ENCODE results near the gene TBCD.

TBCD gene

DNA sequence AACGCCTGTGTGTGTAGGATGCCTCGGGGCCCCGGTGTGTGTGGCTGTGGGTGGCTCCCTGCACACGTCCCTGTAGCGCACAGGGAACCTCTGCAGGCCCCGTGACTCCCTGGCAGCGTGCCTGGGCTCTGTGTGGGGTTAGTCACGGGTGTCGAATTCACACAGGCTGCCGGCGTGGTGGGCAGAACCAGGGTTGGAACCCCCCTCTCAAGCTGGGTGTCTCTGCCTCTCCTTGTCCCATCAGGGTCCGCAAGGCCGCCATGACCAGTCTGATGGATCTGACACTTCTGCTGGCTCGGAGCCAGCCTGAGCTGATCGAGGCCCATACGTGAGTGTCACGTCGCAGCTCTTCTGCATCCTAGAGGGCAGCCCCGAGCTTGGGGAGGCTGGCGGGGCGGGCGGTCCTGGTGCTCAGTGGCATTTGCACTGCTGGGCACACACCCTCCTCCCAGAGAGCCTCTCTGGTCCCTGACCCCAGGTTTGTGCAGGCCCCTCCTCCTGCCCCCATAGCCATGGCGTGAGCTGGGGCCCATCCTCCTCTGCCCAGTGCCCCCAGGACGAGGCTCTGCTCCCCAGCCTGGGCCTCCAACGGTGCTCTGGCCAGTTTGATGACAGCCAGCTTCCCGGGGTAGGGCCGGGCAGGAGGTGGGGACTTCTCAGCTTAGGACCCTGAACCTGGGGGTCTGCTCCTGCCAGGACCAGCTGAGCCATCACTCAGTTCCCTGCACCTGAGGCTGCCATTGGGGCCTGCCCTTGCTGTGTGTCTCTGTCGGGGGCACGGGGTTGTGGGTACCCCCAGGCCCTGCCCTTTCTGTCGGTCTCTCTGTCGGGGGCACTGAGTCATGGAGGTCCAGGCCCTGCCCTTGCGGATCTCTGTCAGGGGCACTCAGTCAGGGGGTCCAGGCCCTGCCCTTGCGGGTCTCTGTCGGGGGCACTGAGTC is 176.1 kb downstream of the TBCD start:
- no peak for FAIRE-seq

GRCh38 chr17:82929011-82929622 is 177.3 kb downstream of the TBCD start:
- no peak for FAIRE-seq

GRCh38 chr17:82929676-82930042 is 177.8 kb downstream of the TBCD start:
- no peak for FAIRE-seq

DNA sequence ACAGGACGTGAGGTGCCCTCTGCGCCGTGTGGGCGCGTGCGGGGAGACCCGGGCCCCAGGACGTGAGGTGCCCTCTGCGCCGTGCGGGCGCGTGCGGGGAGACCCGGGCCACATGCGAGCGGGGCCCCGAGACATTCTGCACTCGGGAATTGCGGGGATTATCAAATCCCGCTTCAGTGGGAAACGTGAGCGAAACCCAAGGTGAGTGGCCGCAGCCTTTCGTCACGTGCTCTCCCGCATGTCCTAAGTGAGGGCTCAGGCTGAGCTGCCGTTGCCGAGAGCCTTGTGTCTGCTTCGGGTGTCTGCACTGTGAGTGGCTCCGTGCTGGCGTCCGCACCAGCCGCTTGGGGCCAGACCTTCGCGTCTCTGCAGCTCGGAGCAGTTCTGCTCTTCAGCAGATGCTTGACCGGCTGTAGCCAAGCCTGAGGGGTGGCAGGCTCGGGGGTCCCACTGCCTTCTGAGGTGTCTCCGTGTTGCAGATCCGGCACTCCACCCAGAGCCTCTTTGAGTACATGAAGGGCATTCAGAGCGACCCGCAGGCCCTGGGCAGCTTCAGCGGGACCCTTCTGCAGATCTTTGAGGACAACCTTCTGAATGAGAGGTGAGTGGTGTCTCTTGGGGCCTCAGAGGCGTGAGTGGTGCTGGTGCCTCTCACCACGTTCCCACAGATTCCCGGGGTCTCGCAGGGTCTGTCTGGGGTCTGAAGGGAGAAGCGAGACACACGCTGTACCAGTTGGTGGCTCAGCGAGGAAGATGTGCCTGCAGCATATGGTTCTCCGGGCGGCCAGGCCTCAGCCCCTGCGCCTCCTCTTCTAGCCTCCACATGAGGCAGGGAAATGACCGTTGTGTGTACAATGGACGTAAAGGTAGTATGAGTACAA is 178.4 kb downstream of the TBCD start:
- FAIRE-seq: no peak

DNA sequence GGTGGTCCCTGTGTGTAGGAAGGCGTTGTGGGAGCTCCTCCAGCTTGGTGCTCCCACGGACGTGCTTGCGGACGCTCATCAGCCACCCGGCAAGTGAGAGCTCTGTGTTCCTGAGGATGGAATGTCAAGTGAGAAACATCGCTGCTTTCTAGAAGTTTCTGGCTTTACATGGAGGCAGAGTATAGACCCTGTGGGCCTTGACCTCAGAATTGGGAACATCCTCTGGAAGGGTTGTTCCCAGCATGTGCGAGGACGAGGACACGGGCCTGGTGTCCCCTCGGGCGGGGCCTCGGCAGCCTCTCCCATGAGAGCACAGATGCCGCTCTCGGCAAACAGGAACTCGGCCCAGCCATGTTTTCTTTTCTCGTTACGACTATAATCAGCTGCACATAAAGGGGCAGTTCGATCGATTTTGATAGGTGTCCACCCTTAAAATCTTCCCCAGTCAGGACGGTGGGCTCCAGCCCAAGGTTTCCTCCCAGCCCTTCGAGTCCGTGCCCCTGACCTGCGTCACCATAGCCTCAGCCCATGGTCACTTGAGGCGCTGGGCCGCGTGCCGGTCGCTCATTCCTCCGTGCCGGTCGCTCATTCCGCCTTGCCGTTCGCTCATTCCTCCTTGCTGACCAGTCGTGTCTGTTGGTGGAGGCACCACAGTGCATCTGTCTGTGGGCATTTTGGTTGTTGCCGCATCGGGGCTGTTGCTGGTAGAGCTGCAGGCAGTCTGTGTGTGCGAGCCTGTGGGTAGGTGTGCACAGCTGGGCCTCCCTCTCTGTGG is 179.2 kb downstream of the TBCD start:
- FAIRE-seq: no peak

DNA sequence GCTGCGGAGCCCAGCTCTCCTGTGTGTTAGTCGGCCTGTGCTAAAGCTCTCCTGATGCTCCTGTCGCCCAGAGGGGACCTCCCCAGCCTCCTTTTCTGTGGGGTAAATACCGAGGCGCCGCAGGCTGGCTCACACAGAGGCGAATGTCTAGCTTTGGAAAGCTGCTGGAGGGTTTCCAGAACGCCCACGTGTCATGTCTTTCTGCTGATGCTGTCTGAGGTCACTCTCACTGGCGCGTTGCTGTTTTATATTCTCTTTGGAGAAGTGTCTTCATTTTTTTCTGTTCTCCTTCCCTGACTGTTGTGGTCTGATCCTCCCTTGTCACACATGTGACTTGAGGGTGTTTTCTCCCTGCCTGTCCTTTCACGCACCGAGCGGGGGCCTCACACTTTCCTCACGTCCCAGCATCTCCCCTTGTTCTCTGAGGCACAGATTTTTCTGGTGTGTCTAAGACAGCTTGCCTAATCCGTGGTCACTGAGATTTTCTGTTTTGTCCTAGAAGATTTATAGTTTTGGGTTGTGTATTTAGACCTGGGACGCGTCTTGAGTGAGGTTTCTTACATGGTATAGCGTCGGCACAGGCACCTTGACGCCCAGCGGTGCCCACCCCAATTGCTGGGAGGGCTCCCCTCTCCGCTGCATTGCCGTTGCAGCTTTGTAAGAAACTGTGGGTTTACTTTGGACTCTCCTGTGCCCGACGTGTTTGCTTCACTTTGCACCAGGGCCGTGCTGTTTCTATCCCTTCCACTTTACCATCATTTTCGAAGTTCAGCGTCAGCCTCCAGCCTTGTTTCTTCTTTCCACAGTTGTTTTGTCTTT is 180.0 kb downstream of the TBCD start:
- no peak for FAIRE-seq

DNA sequence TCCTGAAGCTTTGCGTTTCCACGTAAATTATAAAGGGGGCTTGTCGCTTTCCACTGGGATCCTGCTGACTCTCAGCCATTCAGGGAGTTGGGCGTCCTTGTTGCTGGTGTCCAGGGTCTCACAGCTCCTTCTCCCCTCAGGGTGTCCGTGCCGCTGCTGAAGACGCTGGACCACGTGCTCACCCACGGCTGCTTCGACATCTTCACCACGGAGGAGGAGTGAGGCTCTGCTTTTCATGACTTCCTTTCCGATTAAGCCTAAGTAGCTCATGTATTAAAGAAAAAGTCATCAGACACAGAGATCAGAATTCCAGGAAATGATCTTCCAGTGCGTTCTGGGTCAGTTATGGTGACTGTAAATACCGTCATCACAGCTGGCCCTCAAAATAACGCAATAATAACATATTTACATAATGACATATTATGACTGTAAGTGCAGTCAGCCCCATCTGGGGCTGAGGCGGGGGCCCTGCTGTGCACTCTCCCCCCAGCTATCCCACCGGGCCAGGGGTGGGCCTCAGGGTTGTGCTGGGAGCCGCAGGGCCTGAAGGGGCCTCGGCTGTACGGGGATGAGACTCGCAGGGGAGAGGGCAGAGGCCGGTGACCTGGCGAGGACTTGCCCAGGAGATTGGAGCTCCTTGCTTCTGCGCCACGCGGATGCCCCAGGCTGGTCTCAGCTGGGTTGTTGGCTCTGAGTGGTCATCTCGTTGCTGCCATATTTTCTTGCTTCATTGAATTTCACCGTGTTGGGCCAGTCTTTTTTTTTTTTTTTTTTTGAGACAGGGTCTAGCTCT is 180.8 kb downstream of the TBCD start:
- FAIRE-seq: no peak

DNA sequence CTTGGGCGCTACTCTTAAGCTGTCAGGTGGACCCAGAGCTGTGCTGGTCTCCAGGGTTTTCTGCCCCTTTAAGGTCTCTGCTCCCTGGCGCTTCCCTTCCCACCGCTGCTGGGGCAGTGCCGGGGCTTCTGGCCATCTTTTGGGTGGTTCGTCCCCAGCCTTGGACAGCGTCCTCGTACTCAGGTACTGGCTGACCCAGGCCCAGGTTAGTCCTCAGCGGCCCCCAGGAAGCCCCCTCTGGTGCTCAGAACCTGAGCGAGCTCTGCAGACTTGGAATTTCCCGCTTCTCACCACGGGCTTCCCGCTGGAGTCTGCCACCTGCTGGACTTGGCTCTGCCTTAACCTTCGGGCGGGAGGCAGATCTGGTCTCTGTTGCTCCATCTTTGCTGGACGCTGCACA is 182.0 kb downstream of the TBCD start:
- no peak for FAIRE-seq

DNA sequence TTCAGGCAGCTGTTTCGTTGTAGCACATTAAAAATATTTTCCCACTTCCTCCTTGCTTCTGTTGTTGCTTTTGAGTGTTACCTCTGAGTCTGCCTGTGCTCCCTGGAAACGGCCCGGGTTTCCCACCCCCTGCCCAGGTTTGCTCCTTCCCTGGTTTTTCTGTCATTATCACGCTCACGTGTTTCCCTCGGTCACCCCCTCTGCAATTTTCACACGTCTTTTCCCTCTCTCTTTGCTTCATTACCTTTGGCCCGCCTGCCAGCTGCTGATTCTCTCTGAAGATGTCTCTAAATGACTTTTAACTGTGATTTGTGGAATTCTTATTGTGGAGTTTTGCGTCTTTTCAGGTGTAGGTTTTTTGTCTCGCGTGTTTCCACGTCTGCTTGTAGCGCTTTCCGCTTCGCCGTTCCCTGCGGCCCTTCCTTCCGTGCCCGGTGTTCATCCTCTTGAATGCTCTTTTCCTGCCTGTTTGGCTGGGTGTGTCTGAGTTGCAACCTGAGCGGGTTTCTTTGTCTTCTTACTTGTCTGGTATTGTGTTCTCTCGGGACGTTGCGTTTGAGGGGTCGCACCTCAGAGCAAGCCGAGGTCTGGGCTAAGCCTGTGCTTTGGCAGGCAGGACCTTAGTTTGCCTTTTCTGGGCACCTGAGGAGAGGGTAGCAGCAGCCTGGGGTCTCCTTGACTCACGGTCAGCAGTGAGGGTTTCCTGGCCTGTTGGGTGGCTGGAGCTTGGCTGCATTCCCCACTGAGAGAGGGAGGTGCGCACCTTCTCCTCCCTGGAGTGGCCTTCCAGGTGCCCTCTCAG is 184.3 kb downstream of the TBCD start:
- FAIRE-seq: no peak

DNA sequence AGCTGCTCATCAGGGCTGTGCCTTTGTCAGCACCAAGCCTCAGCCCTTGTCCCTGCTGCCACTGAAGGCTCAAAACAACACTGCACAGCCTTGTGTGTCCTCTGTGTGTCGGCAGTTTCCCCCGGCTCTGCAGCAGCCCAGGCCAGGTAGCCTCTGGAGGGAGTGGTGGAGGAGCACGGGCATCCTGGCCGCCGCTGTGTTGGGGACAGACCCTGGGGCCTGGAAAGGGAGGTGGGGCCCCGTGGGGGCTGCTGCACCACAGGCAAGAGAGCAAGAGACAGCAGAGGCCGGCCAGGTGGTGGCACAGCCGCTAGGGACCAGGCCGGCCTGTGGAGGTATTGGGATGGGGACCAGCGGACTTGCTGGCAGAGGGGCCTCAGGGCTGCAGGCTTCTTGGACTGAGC is 184.9 kb downstream of the TBCD start:
- FAIRE-seq: no peak

DNA sequence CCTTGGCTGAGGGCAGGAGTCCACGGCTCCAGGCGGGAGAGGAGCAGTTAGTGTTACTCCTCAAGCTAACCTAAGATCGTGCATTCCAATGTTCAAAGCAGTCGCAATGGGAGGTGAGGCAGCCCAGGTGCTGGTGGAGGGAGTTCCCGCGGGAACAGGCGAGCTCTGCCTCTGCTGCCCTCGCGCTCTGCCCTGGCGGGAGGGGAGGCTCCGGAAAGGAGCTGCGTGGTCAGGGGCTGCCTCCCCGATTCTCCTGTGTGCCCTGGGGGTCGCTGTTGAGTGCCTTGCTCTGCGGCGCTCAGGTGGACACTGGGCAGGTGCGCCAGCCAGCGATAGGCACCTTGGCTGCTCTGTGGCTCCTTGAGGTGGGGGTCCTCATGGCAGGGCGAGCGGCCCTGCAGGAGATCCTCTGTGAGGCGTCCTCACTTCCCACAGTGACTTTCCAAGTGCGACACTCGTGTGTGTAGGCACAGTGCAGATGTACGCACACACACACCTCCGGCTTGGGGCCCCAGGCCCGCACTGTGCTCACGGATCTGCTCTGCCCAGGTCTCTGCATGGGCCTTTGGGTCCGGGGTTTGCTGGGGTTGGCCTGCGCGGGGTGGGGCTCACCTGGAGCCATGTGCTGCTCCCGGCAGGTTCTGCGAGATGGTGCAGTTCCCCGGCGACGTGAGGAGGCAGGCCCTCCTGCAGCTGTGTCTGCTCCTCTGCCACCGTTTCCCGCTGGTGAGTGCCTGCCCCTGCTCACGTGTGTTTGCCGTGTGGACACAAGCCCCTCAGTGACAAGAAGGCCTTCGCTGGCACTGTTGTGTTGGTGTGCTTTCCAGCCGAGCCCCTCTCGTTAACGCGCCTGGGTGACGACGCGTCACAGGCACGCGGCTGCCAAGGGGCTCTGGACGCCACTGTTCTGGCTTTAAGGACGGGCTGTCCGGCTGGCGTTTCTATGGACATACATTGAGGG is 185.8 kb downstream of the TBCD start:
- FAIRE-seq: no peak

DNA sequence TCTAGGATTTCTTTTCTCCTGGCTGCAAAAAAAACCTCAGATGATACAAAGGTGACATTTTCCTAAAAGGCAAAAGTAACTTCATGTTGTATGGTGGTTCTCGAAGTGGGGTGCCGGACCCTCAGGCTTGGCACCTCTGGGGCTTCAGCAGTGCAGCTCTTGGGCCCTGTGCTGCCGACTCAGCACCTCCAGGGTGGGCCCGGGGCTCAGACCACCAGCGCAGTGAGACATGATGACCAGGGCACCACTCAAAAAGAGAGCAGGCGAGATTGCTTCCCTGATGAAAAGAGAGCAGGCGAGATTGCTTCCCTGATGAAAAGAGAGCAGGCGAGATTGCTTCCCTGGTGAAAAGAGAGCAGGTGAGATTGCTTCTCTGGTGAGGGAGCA is 186.6 kb downstream of the TBCD start:
- no peak for FAIRE-seq

DNA sequence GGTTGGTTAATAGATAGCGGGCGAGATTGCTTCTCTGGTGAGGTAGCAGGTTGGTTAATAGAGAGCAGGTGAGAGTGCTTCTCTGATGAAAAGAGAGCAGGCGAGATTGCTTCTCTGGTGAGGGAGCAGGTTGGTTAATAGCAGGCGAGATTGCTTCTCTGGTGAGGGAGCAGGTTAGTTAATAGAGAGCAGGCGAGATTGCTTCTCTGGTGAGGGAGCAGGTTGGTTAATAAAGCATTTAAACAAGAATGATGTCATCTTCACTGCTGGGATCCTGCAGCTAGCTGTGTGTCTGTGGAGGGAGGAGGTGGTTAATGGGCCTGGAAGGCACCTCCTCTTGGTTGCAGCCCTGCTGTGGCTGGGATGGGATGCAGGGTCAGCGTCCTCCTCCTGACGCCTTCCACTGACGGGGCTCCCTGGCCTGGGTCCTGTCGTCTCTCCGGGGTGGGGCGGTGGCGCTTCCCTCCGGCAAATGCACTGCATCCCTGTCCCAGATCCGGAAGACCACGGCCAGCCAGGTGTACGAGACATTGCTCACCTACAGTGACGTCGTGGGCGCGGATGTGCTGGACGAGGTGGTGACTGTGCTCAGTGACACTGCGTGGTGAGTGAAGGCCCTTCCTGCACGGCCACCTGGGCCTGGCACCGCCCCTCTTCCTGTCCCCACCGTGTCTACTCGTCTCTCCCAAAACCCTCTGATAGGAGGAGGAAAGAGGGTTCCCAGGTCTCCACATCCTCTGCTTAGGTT is 187.2 kb downstream of the TBCD start:
- no peak for FAIRE-seq

DNA sequence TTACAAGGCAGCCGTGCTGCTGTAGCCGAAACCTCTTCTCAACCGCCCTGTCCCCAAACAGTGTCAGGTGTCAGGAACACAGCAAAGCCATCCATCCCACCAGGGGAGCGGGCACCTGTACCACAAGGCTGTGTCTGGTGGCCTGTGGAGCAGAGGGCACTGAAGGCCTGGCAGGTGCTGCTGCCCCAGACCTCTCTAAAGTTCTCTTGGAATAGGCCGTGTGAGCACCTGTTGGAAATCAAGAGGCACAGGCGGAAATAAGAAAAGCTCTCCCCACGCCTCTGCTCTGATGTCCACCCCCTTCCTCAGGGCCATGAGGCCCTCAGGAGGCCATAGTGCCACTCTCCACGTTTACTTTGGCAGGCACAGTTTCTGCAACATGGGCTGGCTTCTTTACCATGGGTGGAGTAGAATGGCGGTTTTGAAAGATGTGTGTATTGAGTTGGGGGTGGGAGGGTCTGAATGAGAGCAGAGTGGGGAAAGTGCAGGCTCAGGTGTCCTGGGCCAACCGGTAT is 187.8 kb downstream of the TBCD start:
- FAIRE-seq: no peak

DNA sequence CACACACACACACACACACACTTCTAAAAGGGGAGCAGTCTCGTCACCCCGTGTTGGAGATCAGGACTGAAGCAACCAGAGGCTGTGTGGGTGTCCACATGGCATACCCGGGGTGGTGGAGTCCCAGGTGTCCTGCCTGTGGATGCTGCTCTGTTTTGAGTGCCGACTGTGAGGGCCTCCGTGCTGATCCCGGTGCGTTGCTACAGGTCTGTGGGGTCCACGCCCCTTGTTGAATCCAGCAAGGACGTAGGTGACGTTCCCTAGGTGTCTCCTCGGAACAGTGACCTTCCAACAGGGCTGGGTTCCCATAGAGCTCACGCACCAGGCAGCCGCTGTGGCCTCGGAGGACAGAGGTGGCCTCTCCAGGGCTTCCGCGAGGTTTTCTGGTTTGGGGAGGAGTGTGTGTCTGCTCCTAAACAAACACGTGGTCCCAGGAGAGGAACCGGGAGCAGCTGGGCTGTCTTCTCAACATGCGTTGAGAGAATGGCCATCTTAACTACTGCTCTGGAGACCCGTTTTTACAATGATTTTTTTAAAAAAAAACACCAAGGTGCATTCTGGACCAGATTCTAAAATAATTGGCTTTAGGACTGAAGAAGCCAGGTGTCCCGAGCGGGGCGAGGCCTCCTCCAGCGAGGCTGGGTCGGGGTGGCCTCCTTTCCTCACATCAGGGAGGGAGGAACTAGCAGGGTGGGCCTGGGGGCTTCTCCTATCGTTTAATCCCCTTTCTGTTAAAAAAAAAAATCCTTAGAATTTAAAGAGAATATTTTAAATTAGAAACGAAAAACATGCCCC is 188.6 kb downstream of the TBCD start:
- no peak for FAIRE-seq

DNA sequence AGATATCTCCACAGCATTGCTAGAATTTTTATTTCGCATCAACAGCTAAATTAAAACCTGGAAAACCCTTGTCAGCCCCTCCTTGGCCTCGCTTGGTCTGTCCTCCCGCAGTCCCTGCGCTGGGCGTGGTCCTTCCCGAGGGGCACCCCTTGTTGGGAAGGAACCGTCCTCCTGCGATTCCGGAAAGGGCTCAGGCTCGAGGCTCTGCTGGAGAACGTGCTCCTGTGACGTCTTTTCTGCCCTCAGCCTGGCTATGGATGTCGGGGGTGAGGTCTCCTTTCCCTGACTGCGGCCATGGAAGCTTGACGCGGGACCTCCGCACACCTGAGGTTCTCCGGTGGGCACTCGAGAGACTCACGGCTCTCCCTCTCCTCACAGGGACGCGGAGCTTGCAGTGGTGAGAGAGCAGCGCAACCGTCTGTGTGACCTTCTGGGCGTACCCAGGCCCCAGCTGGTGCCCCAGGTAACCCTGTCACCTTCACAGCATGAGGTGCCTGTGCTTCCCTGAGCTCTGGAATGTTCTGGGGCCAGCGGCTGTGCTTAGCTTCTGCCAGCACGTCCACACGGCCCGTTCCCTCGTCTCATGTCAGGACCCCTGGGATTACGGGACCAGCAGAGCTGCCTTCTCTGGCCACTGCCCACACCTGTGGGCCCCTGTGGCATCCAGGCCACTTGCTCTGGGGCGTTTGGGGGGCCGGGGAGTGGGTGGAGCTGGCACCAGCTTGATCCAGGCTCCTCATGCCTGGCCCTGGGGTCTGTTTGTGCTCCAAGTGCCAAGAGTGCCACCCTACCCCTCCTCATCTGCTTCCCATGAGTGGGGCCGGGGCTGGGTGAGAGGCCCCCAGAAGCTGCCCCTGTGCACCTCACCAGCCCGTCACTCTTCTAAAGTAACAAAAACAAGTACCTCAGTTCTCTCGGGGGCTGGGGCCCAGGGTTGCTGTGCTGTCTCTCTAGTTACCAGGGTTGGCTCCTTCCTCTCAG is 189.4 kb downstream of the TBCD start:
- no peak for FAIRE-seq

Data from islet of Langerhans (tissue), 1 donor.